WERI-Rb-1 (cell line): ENCODE data around the gene OBSCN.

ENCODE experiments used
- DNase-seq: peaks from one replicate; pipeline ENCODE4 v3.0.0-alpha.2; 2020
- H3K27ac ChIP-seq: fragments of 250-450 bp; sonication (Bioruptor Pico); 2 replicates; pipeline ENCODE4 v1.5.1; 2020; ENCODE audit warnings: mild to moderate bottlenecking, moderate library complexity
- H3K27me3 ChIP-seq: fragments of 250-450 bp; sonication (Bioruptor Pico); 2 replicates; pipeline ENCODE4 v1.5.1; 2021; ENCODE audit warnings: mild to moderate bottlenecking, low read depth, moderate library complexity; ENCODE audit not compliant: insufficient read depth, severe bottlenecking
- H3K36me3 ChIP-seq: fragments of 250-450 bp; sonication (Bioruptor Pico); 2 replicates; pipeline ENCODE4 v1.5.1; 2020; ENCODE audit warnings: mild to moderate bottlenecking, moderate library complexity
- H3K4me3 ChIP-seq: 2 replicates; pipeline ENCODE4 v1.5.1; 2011; ENCODE audit warnings: low read depth, mild to moderate bottlenecking, control low read depth, low read length
- H3K9me3 ChIP-seq: fragments of 250-450 bp; sonication (Bioruptor Pico); 2 replicates; pipeline ENCODE4 v1.5.1; 2021; ENCODE audit warnings: mild to moderate bottlenecking, moderate library complexity; ENCODE audit not compliant: severe bottlenecking
- CTCF ChIP-seq: IDR thresholded peaks from 2 replicates; pipeline ENCODE4 v1.5.1; 2011; ENCODE audit warnings: low read depth, mild to moderate bottlenecking, control low read depth, inconsistent platforms, low read length

Gene OBSCN

DNA sequence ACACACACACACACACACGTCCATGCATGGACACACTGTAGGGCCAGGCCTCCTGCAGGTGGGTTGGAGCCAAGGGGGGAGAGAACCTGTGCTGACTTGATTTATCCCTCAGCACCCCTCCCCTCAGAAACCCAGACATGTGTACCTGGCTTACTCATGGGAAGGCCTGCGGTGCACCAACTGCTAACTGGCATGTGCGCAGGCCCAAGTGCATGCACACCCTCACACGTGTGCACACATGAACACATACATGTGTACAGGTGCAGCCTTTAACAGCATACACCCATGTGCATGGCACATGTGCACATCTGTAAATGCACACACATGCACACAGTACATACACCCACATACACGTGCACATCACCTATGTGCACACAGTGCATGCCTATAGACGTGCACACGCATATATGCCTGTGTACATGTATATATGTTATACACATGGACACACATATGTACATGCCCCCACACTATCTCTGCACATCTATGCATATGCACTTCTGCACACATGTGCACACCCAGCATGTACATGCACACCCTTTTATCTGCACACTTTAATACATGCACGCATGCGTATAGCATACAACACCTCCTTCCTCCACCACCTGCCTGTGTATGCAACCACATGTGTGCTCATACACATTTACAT, 131.3 kb downstream of the OBSCN start:
- H3K4me3 ChIP-seq = no peak overlapping the region
- no peak overlapping the region for H3K27ac ChIP-seq
- H3K27me3 ChIP-seq = no peaks in the 10 kb centered on the region
- H3K36me3 ChIP-seq = no peaks in the 10 kb centered on the region
- H3K9me3 ChIP-seq = no peaks in the 10 kb centered on the region
- TF ChIP-seq CTCF = no peak
- DNase-seq = no peak

GRCh38 chr1:228339766-228340685, 132.2 kb downstream of the OBSCN start:
- Histone ChIP-seq H3K9me3 (no peaks in the 10 kb centered on the region), H3K27me3 (no peaks in the 10 kb centered on the region), H3K36me3 (no peaks in the 10 kb centered on the region), H3K4me3 (no peak overlapping the region), H3K27ac (no peak overlapping the region)
- no peak for TF ChIP-seq CTCF
- peak; percentile 1 for DNase-seq

- no peak overlapping the region for H3K27ac ChIP-seq
- H3K36me3 ChIP-seq = no peaks in the 10 kb centered on the region
- H3K4me3 ChIP-seq = no peak overlapping the region
- H3K27me3 ChIP-seq = no peaks in the 10 kb centered on the region
- DNase-seq = peak; percentile 21
- TF ChIP-seq CTCF = peak; percentile 45
- no peaks in the 10 kb centered on the region for H3K9me3 ChIP-seq
These were observed 133.0 kb downstream of the OBSCN start for GRCh38 chr1:228340686-228341449.

DNA sequence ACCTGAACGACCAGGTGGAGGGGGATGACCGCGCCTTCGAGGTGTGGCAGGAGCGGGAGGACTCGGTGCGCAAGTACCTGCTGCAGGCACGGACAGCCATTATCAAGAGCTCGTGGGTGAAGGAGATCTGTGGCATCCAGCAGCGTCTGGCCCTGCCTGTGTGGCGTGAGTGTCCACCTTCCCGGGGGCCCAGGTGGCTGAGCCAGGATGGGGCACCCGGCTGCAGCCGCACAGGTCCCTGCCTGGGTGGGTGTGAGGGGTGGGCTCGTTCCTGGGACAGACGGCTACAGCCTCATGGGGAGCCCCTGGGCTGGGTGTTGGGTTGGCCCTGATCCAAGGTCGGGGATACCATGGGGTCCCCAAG, 133.6 kb downstream of the OBSCN start:
- no peaks in the 10 kb centered on the region for H3K9me3 ChIP-seq
- no peaks in the 10 kb centered on the region for H3K27me3 ChIP-seq
- TF ChIP-seq CTCF = no peak
- no peak overlapping the region for H3K27ac ChIP-seq
- no peak overlapping the region for H3K4me3 ChIP-seq
- peak; percentile 1 for DNase-seq
- no peaks in the 10 kb centered on the region for H3K36me3 ChIP-seq

DNA sequence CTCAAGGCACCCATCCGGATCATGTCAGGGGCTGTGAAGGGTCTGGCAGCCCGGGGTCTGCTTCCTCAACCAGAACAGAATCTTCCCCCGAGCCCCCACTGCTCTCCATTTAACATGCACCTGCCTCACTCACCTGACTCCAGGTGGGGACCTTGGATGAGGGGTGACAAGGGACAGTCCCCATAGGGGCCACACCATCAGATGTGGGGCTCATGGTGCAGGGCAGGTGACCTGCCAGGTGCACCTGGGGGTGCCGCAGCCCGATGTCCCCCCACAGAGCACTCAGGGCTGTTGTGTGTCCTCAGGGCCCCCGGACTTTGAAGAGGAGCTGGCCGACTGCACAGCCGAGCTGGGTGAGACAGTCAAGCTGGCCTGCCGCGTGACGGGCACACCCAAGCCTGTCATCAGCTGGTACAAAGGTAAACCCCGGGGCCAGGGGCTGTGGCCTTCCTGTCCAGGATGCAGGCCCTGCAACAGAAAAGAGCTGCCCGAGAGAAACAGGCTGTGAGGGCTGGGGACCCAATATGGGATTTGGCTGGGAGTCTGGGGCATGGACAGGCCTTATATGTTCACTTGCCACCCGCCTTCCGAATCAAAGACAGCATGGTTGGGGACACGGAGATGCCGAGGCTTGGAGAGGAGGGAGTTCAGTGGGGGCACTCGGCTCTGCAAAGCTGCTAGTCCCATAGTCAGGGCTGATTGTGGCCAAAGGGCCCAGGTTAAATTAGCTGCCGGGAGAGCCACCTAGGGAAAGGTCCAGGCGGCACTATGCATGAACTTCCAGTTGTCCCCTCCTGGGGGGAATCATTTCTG, 134.2 kb downstream of the OBSCN start:
- Histone ChIP-seq H3K4me3 (no peak overlapping the region), H3K36me3 (no peaks in the 10 kb centered on the region), H3K27me3 (no peaks in the 10 kb centered on the region), H3K27ac (no peak overlapping the region), H3K9me3 (no peaks in the 10 kb centered on the region)
- peak; percentile 0 for DNase-seq
- no peak for TF ChIP-seq CTCF
